KMS-11 (cell line): Measurements from ENCODE around the gene OSTM1.

Experiments
- H2AFZ ChIP-seq: fragments of 200-600 bp; sonication (generic); 2 replicates; pipeline ENCODE4 v1.6.1; 2016; ENCODE audit warnings: antibody characterized with exemption, mixed run types, low read depth
- H3K27ac ChIP-seq: fragments of 200-600 bp; sonication (generic); 2 replicates; pipeline ENCODE4 v1.6.1; 2016; ENCODE audit warnings: mild to moderate bottlenecking, mixed run types
- H3K27me3 ChIP-seq: fragments of 200-600 bp; sonication (generic); 2 replicates; pipeline ENCODE4 v1.6.1; 2017; ENCODE audit warnings: mild to moderate bottlenecking, low read depth, mixed run types, moderate library complexity; ENCODE audit not compliant: insufficient read depth
- H3K36me3 ChIP-seq: fragments of 200-600 bp; sonication (generic); 2 replicates; pipeline ENCODE4 v1.6.1; 2017; ENCODE audit warnings: mild to moderate bottlenecking, mixed run types; ENCODE audit not compliant: insufficient read depth
- H3K4me1 ChIP-seq: fragments of 200-600 bp; sonication (generic); 2 replicates; pipeline ENCODE4 v1.6.1; 2016; ENCODE audit warnings: mild to moderate bottlenecking, low read depth, mixed run types; ENCODE audit not compliant: poor library complexity, severe bottlenecking
- H3K4me2 ChIP-seq: fragments of 200-600 bp; sonication (generic); 2 replicates; pipeline ENCODE4 v1.7.0; 2016; ENCODE audit warnings: mild to moderate bottlenecking, mixed run types
- H3K4me3 ChIP-seq: fragments of 200-600 bp; sonication (generic); IDR thresholded peaks from 2 replicates; pipeline ENCODE4 v1.6.1; 2017; ENCODE audit warnings: low read depth, low read length, mixed read lengths; ENCODE audit not compliant: insufficient read depth
- H3K79me2 ChIP-seq: fragments of 200-600 bp; sonication (generic); 2 replicates; pipeline ENCODE4 v1.6.1; 2016; ENCODE audit warnings: low read depth, mixed run types; ENCODE audit not compliant: insufficient read depth
- H3K9ac ChIP-seq: fragments of 200-600 bp; sonication (generic); 2 replicates; pipeline ENCODE4 v1.6.1; 2016; ENCODE audit warnings: mild to moderate bottlenecking, mixed run types
- H4K20me1 ChIP-seq: fragments of 200-600 bp; sonication (generic); 2 replicates; pipeline ENCODE4 v1.6.1; 2016; ENCODE audit warnings: mild to moderate bottlenecking, mixed run types; ENCODE audit not compliant: insufficient read depth
- TF ChIP-seq, protein P1 (sequence below): fragments of 200-600 bp; sonication (generic); conservative IDR thresholded peaks from 2 replicates; pipeline ENCODE4 v1.6.1; 2017; ENCODE audit warnings: low read depth, mild to moderate bottlenecking, antibody characterized with exemption, low read length, moderate library complexity, mixed read lengths

The OSTM1 gene

DNA sequence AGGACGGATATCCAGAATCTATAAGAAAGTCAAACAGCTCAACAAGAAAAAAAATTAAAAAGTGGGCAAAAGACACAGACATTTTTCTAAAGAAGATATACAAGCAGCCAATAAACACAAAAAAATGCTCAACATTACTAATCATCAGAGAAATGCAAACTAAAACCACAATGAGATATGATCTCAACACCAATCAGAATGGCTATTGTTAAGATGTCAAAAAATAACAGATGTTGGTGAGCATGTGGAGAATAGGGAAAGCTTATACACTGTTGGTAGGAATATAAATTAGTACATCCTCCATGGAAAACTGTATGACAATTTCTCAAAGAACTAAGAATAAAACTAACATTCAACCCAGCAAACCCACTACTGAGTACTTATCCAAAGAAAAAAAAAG lies 23.3 kb upstream of the OSTM1 start:
- H2AFZ ChIP-seq, result no peak overlapping the region
- no peak overlapping the region for H3K4me3 ChIP-seq
- H4K20me1 ChIP-seq, result no peaks in the 10 kb centered on the region
- H3K79me2 ChIP-seq, result no peaks in the 10 kb centered on the region
- no peaks in the 10 kb centered on the region for H3K27me3 ChIP-seq
- H3K9ac ChIP-seq, result no peak overlapping the region
- H3K4me1 ChIP-seq, result no peaks in the 10 kb centered on the region
- H3K27ac ChIP-seq, result no peak overlapping the region
- no peaks in the 10 kb centered on the region for H3K36me3 ChIP-seq
- H3K4me2 ChIP-seq, result no peak overlapping the region
- TF ChIP-seq, protein P1, sequence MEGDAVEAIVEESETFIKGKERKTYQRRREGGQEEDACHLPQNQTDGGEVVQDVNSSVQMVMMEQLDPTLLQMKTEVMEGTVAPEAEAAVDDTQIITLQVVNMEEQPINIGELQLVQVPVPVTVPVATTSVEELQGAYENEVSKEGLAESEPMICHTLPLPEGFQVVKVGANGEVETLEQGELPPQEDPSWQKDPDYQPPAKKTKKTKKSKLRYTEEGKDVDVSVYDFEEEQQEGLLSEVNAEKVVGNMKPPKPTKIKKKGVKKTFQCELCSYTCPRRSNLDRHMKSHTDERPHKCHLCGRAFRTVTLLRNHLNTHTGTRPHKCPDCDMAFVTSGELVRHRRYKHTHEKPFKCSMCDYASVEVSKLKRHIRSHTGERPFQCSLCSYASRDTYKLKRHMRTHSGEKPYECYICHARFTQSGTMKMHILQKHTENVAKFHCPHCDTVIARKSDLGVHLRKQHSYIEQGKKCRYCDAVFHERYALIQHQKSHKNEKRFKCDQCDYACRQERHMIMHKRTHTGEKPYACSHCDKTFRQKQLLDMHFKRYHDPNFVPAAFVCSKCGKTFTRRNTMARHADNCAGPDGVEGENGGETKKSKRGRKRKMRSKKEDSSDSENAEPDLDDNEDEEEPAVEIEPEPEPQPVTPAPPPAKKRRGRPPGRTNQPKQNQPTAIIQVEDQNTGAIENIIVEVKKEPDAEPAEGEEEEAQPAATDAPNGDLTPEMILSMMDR, result no peak

DNA sequence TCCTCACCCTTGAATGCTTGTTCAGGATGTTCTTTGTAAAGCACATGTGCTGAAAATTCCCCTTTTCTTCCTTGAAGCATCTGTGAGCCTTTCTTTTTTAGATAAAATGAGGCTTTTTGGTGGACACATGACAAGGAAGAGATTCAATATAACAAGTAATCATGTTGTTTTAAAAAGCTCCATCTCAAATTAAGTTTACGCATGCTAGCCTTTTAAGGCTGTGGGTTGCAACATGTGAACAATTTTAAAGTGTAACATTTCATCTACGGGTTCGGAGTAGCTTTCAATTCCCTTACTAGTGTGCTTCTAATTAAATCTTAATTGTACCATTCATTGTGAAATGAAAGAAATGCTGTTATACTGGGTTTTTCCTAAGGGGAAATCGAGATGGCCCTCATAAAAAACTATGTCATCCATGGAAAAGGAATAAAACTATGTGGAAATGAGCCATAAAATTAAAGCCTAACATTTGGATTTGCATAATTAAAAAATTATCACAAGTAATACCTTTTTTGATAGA lies 19.3 kb upstream of the OSTM1 start:
- no peak overlapping the region for H2AFZ ChIP-seq
- H3K4me2 ChIP-seq, result no peak overlapping the region
- H3K4me3 ChIP-seq, result no peak overlapping the region
- no peak overlapping the region for H3K27ac ChIP-seq
- H3K79me2 ChIP-seq, result no peaks in the 10 kb centered on the region
- TF ChIP-seq, protein P1, result no peak
- no peaks in the 10 kb centered on the region for H3K36me3 ChIP-seq
- H4K20me1 ChIP-seq, result no peaks in the 10 kb centered on the region
- no peaks in the 10 kb centered on the region for H3K4me1 ChIP-seq
- no peaks in the 10 kb centered on the region for H3K27me3 ChIP-seq
- no peak overlapping the region for H3K9ac ChIP-seq

DNA sequence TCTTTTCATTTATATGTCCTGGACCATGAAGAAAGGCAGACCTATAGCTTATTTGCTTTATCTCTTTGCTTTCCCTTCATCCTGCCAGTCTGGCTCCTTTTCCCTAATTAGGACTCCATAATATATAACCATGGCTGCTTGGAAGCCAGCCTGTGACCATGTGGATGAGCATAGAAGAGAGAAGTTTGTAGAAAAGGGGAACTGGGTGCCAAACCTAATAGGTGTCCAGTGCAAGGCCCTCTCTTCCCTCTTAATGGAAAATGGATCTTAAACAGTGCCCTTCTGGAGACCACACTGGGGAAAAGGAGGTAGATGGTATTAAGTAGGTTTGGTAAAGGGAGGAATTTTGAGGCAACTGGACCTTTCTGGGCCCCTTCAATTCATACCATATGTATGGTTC lies 16.7 kb upstream of the OSTM1 start:
- Histone ChIP-seq H3K36me3 (no peaks in the 10 kb centered on the region), H3K27me3 (no peaks in the 10 kb centered on the region), H3K79me2 (no peaks in the 10 kb centered on the region), H3K4me1 (no peaks in the 10 kb centered on the region), H3K9ac (no peak overlapping the region), H3K4me3 (no peak overlapping the region), H2AFZ (no peak overlapping the region), H4K20me1 (no peaks in the 10 kb centered on the region), H3K27ac (no peak overlapping the region), H3K4me2 (no peak overlapping the region)
- TF ChIP-seq, protein P1, result no peak

DNA sequence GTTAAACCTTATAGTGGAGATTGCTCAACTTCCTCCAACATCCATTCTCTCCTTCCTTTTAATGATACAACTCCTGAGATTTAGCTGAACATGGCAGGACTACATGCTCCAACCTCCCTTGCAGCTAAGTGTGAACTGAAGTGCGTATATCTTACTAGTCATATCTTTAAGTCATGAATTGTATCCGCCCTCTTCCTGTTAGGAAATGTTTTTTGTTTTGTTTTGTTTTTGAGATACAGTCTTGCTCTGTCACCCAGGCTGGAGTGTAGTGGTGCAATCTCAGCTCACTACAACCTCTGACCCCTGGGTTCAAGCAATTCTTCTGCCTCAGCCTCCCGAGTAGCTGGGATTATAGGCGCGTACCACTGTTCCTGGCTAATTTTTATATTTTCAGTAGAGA lies 8.8 kb upstream of the OSTM1 start:
- Histone ChIP-seq H2AFZ (no peak overlapping the region), H3K4me1 (no peaks in the 10 kb centered on the region)

More for the DNA sequence above, 8.8 kb upstream of the OSTM1 start:
- Histone ChIP-seq H3K27ac (no peak overlapping the region), H3K4me2 (no peak overlapping the region), H3K27me3 (no peaks in the 10 kb centered on the region), H3K79me2 (no peaks in the 10 kb centered on the region), H4K20me1 (no peaks in the 10 kb centered on the region), H3K4me3 (no peak overlapping the region), H3K9ac (no peak overlapping the region), H3K36me3 (no peaks in the 10 kb centered on the region)
- TF ChIP-seq, protein P1, result no peak
